GM18520 (cell line): ENCODE data around the gene RREB1.

ENCODE experiments used
- ATAC-seq: cut with Tn5 transposase; IDR thresholded peaks from one replicate; pipeline ENCODE4 v1.9.1; 2021; ENCODE audit not compliant: unreplicated experiment

The RREB1 gene, protein sequence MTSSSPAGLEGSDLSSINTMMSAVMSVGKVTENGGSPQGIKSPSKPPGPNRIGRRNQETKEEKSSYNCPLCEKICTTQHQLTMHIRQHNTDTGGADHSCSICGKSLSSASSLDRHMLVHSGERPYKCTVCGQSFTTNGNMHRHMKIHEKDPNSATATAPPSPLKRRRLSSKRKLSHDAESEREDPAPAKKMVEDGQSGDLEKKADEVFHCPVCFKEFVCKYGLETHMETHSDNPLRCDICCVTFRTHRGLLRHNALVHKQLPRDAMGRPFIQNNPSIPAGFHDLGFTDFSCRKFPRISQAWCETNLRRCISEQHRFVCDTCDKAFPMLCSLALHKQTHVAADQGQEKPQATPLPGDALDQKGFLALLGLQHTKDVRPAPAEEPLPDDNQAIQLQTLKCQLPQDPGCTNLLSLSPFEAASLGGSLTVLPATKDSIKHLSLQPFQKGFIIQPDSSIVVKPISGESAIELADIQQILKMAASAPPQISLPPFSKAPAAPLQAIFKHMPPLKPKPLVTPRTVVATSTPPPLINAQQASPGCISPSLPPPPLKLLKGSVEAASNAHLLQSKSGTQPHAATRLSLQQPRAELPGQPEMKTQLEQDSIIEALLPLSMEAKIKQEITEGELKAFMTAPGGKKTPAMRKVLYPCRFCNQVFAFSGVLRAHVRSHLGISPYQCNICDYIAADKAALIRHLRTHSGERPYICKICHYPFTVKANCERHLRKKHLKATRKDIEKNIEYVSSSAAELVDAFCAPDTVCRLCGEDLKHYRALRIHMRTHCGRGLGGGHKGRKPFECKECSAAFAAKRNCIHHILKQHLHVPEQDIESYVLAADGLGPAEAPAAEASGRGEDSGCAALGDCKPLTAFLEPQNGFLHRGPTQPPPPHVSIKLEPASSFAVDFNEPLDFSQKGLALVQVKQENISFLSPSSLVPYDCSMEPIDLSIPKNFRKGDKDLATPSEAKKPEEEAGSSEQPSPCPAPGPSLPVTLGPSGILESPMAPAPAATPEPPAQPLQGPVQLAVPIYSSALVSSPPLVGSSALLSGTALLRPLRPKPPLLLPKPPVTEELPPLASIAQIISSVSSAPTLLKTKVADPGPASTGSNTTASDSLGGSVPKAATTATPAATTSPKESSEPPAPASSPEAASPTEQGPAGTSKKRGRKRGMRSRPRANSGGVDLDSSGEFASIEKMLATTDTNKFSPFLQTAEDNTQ (N-terminal part only)

DNA sequence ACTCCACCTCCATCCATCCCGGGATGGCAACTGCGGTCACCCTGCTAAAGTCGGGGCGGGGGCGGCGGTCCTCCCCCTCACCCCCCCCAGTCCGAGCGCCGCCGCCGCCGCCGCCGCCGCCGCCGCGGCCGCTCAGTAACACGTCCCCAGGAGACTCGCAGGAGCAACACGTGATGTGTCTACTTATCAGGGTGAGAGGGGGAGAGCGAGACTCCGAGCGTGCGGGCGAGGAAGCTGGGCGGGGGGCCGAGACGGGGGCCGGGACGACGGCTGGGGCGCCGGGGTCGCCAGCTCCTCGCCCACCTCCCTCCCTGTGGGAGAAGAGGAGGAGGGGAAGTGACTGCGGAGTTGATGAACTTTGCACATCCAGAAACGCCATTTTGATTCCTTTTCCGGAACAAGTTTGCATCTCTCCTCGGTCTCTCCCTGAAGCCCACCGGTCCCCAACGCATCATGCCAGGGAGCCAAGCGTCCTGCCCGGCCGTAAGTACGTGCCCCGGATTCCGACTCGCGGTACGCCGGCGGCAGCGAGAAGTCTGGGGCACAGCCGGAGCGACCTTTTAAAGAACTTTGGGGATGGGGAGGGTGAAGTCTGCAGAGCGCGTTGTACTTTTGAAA is at the start of gene RREB1:
Gene RREB1, plus strand, starts transcription at position 384 of the 618 bp plus-strand sequence. CDS start 73,951 bp downstream, outside the sequence.
- ATAC-seq: peak; percentile 56

DNA sequence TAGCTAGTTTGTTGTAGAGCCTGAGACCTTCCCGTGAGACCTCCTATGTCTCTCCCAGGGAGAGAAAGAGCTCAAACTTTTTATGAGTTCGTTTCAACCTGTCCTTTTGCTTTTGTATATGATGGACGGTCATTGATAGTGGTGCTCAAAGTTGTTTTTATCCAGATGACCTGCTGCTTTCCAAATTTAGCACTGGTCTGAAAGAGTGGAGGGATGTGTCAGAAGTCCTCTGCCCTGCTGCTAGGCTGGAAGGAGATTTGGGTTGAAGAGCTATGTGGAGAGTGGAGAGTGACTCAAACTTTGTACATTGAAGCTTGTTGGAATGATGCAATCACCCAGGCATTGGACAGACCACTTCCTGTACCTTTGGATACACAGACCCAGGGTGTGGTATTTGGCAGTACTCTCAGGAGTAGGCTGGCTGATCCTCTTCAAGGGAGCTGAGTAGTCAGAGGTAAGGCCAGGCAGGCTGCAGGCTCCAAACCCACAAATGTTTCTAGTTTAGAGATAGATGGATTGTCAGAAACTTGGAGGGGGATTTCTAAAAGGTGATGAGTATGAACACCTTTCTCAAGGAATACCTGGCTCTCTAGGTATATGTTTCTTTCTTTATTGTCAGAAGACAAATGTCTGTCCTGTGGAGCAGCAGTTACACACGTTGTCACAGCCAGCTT is 49.4 kb upstream of the RREB1 start:
- no peak for ATAC-seq

DNA sequence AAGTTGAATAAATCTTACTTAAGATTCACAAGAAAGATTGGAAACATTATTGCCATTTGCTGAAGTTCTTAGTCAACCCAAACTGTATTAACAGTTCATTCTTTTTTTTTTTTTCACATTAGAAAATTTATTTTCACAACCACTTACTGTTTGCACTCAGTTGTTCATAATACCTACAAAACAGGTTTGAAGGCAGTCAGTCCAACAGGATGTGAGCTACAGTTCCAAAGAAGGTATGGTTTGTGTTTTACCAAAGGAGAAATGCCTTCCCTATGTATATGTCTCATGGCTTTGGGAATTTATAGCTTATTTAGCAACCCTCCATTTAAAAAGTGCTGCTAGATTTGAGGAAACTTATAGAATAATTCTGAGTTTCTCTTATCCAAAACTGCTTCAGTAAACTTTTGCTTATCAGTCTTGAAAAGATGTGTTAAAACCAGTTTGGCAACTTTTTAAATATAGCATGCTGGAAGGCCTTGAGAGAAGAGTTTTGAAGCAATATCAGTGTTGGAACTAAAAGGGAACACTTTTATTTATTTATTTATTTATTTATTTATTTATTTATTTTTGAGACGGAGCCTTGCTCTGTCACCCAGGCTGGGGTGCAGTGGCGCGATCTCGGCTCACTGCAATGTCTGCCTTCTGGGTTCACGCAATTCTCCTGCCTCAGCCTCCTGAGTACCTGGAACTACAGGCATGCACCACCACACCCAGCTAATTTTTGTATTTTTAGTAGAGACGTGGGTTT is 46.8 kb upstream of the RREB1 start:
- ATAC-seq: no peak

DNA sequence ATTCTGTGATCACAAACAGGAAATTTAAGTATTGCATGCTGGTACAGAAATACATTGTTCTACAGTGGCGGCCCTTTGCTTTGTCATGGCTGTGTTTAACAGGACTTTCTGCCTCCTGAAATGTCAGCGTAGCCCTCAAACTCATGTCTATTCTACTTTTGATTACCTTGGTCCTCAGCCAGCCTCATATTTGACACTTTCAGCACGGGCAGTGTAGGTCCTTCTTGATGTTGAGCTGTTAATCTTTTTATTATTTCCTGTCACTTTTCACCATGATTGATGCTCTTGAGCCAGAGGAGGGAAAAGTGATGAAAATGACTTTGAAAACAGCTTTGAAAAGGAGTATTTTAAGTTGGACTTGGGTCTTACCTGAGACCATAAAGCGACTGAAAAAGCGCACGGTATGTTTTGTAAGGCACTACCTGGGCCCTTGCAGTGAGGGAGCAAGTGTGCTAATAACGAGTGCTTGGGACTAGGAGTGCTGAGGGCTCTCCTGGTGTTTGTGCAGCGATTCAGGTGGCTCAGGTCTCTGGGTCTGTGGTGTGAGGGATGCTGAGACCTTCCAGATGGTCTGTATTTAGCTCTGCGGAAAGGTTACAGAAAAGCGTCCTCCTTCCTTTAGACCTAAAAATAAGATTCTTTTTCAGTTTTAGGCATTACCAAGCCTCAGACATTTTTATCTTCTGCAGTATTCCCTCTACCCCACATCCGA is 45.2 kb upstream of the RREB1 start:
- ATAC-seq: no peak

DNA sequence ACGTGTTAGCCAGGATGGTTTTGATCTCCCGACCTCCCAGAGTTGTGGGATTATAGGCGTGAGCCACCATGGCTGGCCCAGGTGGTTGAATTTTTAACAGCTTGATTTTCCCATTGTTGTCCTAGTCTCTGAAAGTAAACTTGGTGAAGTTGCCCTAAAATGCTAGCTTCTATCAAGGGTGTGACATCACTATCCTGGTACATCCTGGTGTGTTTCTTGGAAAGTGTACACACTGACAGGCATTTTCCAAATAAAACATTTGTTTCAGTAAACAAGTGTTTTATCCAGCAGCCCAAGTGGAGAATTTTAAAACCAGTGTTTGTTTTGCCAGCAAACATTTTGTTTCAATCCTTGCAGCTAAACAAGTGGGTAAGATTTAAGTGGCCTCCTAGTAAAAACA is 40.5 kb upstream of the RREB1 start:
- ATAC-seq: no peak

DNA sequence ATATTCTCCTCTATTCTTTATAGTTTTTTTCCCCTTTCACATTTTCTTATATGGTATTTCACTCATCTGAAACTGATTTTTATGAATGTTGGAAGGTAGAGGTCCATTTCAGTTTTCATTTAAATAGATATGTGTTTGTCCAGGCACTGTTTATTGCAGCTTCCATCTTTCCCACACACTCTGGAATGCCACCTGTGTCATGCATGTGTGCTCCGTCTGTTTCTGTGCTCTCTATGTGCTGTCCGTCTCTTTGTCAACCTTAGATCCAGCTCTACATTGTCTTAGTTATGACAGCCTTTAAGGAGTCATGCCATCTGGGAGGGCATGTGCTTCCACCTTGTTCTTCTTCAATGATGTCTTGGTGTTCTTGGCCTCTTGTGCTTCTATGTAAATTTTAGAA is 36.4 kb upstream of the RREB1 start:
- ATAC-seq: no peak

DNA sequence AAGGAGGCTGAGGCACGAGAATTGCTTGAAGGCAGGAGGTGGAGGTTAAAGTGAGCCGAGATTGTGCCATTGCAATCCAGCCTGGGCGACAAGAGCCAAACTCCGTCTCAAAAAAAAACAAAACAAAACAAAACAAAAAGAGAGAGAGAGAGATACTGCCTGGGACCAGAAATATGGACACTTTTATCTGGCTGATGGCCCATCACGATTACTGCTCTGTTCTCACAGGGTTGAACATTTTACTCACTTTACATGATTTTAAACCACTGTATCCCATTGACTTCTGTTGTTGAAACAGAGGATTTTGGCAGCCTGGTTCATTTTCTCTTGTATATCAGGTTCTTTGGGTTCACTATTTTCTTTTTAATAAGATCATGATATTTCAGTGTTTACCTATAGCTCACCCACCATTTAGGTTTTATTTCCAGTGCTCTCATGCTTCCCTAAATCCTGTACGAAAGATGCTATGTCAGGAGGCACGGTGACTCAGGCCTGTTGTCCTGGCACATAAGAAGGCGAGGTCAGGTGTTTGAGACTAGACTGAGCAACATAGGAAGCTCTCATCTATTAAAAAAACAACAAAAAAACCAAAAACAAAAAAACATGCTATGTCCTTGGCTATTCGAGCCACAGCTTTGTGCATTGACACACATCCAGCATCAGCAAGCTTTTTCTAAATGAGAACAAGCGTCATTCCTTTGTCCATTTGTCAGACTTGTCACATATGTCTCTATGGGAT is 34.5 kb upstream of the RREB1 start:
- no peak for ATAC-seq

DNA sequence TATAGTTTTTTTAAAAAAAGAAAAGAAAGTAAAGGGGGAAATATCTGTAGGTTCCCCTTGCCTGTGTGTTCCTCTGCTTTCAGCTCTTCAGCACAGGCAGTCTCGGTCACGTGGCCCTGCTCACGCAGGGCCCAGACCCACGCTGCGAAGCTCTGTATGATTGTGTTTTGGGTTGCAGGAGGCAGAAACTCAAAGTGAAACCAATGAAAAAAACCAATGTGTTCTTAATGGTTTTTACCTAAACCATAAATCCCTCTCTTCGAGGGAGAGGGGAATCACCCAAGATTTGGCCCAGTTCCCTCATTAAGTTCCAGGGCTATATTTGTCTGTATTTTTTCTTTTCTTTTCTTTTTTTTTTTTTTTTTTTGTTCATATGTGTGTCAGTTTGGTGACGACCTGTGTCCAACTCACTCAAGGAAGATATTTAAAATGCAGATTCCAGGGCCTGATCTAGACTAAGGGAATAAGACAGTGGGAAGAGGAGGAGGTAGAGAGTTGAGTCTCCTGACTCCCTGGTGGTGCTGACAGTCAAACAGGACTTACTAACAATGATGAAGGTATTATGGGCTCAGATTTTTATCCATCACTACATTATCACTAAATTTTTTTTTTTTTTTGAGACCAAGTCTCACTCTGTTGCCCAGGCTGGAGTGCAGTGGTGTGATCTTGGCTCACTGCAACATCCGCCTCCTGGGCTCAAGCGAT is 33.8 kb upstream of the RREB1 start:
- ATAC-seq: peak; percentile 93

DNA sequence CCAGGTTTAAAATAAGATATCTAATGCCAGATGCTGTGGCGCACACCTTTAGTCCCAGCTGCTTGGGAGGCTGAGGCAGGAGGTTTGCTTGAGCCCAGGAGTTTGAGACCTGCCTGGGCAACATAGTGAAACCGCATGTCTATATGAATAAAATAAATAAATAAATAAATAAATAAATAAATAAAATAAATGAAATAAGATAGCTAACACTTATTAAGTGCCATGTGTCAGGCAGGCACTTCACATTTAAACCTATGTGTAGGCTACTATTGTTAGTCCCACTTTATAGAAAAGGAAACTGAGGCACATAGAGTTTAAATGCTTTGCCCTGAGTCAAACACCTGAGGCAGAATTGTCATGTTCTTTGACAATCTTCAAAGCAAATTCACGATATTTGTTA is 32.9 kb upstream of the RREB1 start:
- no peak for ATAC-seq

- no peak for ATAC-seq
Observed at GRCh38 chr6:7075341-7076000, 32.3 kb upstream of the RREB1 start.

GRCh38 chr6:7077856-7078255 is 29.9 kb upstream of the RREB1 start:
- no peak for ATAC-seq

- ATAC-seq: no peak
Observed at GRCh38 chr6:7078856-7079255, 28.9 kb upstream of the RREB1 start.

GRCh38 chr6:7080311-7080710 is 27.4 kb upstream of the RREB1 start:
- ATAC-seq: no peak

- ATAC-seq: peak; percentile 8
Observed at GRCh38 chr6:7085911-7086310, 21.9 kb upstream of the RREB1 start.

DNA sequence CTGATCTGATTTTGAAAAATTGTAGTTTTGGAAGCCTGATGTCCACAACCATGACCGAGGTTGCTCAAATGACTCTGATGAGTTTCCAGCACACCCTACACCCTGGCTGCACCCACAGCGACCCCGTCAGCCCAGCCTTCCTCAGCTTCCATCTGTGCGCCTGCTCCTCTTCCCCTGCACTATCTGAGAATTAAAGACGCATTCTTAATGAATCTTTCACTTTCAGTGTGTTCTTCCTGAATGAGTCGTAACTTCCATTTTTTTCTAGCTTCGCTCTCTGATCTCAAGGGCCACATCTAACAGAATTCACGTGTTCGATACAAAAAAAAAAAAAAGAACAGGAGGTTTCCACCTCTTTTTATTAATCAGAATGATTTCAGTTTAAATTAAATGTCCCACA is 21.3 kb upstream of the RREB1 start:
- ATAC-seq: peak; percentile 44

DNA sequence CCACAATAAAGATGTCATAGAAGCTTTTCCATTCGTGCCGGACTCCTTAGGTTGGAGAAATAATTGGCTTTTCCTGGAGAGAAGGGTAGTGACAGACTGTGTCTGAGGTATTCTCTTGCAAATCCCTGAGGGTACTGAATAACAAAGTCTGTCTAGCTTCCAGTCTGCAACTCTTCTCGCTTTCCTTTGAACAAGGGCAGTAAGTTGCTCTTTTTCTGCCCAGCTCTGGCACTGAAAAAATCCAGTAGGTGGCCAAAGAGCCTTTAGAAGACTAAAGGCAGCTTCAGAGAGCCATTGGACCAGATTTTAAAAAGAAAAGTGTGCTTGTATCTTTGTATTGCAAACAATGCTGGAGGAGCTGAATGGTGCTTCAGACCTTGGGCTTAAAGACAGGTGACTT is 20.7 kb upstream of the RREB1 start:
- no peak for ATAC-seq

DNA sequence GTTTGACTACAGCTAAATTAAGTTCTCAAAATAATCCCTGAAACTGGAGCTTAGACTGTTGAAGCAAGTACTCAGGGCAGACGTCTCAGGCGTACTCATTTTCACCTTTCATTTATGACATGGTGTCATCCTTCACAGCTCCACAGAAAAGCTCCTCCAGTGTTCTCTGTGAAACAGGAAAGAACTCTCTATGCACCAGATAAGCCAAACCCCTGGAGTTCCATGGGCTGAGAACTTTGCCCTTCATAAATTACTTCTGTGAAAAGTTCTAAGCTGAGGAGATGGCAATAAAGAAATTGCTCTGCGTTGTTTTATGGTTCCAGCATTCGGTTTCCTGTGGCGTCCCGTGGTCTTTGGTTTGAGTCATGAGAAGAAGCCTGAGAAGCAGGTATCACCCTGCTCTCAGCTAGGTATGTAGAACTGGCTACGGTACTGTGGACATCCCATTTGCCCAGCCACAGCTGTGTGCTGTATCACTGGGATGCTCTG is 20.2 kb upstream of the RREB1 start:
- peak; percentile 54 for ATAC-seq
